GM19035 (cell line): ENCODE data around the gene UTS2R.
"Not testable (repeated sequence)": the region's sequence is repeated elsewhere in the genome, so short reads cannot be mapped to it uniquely, and the experiment has no call there.

Experiments used
- ATAC-seq: cut with Tn5 transposase; IDR thresholded peaks from one replicate; pipeline ENCODE4 v1.9.1; 2021; ENCODE audit not compliant: unreplicated experiment

The UTS2R gene

DNA sequence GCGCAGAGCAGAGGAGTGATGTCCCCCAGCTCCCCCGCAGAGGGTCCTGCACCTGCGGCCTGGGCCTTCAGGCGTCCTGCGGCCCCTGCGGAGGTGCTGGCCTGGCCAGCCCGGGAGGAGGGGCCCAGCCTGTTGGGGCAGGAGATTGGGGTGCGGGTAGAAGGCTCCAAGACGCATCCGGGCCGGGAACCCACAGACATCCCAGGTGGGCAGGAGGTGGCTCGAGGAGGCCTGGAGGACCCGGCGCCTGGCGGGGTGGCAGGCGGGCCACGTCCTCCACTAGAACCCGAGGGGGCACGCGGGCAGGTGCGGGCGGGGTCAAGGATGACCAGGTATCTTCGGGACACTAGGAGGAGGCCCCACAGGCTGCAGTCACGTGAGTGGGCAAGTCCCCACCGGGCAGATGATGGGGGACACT lies 37.4 kb upstream of the UTS2R start:
- no peak for ATAC-seq

DNA sequence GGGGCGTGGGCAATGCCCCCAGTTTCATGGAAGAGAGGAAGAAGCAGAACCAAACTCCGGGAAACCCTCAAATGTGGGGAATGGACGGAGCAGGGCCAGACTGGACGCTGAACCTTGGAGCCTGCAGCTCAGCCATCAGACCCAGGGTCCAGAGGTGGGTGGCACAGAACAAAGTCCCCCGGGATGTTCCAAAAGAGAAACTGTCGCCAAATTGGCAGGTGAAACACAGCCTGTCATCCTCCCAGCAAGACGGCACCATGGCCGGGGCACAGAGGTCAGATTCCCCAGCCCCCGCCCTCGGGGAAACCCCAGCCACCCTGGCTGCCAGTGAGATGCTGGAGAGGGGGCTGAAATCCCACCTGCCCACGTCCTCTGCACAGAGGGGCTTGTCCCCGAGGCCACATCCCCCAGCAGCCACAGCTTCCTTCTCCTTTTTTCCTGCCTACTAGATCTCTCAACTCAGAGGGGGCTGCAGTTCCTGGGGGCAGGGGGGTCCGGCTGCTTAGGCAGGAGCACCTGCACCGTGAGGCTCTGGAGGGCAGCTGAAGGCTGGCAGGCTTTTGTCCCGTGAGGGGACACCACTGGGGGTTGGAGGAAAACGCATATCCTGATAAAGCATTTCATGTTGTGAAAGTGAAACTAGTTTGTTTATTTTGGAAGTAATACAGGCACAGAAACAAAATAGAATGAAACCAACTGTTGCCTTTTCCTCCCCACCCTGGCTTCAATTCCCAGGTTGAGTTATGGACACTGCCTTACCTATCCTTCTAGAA lies 36.8 kb upstream of the UTS2R start:
- ATAC-seq, result no peak

DNA sequence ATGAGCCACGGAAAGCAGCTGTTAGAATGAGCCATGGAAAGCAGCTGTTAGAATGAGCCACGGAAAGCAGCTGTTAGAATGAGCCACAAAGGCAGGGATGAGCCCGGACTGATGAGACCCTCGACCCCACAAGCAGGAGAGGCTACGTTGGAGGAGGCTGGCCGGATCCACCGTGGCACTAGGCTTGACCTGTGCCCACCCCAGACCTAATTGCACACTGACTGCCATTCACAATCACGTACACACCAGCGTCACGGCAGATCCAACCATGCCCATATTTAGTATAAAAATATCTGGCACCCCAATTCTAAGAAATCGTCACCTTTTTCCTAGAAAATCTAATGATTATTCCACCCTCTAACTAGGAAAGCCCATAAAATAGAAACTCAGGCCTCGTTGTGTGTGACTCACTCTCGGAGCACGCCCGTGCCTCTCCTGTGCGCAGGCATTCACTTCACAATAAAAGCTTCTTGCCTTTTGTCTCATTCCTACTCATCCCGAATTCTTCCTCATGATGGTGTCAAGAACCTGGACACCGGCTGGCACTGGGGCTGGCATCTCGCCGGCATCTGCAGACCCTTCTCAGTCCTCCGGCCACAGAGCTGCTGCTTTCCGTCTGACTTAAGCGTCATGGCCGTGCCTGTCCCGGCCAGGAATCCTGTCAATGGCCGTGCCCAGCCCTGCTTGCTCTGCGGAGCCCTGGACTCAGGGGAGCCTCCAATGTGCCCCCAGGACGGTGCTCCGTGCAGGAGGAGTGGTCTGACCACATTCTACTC lies 32.5 kb upstream of the UTS2R start:
- no peak for ATAC-seq

DNA sequence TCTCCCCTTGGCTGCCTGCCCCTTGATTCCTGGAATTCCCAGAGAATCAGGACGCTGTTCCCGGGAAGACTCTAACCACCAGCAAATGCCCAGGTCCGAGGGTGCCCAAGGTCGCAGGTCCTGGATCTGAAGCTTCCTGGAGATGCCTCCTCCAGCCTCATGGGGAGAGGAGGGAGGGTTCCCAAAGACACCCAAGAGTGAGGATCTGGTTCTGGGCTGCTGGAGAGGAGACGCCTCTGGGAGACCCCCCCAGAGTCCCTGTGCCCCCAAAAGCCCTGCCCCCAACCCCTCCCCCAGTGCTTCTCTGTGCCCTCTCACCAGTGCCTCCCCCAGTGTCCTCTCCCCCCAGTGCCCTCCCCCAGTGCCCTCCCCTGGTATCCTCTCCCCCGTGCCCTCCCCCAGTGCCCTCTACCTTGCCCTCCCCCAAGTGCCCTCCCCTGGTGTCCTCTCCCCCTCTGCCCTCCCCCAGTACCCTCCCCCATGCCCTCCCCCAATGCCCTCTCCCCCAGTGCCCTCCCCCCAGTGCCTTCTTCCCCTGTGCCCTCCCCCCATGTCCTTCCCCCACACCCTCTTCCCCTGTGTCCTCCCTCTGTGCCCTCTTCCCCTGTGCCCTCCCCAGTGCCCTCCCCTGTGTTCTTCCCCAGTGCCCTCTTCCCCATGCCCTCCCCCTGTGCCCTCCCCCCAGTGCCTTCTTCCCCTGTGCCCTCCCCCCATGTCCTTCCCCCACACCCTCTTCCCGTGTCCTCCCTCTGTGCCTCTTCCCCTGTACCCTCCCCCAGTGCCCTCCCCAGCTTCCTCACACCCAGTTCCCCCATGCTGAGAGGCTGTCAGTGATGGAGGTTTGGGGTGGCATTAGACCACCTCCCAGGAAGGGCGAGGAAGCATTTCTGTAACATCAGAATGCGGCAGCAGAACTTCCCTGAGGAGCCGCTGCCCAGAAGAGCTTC lies 31.7 kb upstream of the UTS2R start:
- no peak for ATAC-seq

DNA sequence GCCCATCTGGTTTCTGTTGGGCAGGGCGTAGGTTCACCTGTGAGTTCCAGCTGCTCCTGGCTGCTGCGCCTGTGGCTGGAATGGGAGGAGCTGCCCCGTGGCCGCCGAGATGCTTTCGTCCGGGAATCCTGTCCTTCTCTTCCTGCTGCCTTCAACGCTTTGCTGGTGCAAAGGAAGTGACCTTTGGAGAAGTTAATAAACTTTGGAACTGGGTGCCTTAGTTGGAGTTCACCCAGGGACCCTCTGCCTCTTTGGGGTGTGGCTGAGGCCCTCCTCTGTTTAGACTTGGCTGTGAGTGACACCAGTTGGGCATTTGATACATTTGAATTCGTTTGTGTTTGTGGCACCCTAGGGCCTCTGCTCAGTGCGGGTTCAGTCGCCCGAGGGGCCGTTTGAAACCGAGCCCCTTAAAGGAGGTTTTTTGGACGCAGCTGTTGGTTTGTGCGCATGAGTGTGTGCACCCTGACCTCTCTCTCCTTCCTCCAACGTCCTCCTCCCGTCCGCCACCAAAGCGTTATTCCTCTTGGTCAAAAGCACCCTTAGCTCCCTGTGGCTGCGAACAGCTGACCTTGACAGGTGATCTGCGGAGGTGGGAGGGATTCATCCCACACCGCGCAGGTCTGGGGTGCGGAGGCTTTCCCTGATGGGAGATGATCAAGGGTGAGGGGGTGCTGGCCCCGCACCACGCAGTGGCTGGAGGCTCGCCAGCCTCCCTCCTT lies 29.0 kb upstream of the UTS2R start:
- no peak for ATAC-seq

DNA sequence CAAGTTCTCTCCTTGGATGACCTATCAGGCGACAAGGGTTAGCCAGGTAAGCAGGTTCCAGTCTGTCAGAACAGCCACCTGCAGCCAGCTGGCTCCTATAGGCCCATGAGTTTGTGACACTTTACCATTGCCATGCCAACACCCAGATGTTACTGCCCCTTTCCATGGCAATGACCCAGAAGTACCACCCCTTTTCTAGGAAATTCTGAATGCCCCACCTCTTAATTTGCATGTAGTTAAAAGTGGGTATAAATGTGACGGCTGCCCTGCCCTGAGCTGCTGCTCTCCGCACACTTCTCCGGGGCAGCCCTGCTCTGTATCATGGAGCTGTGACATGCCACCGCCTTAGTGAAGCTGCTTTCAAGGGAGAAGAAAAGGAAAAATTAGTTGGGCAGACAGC lies 28.0 kb upstream of the UTS2R start:
- ATAC-seq, result no peak

DNA sequence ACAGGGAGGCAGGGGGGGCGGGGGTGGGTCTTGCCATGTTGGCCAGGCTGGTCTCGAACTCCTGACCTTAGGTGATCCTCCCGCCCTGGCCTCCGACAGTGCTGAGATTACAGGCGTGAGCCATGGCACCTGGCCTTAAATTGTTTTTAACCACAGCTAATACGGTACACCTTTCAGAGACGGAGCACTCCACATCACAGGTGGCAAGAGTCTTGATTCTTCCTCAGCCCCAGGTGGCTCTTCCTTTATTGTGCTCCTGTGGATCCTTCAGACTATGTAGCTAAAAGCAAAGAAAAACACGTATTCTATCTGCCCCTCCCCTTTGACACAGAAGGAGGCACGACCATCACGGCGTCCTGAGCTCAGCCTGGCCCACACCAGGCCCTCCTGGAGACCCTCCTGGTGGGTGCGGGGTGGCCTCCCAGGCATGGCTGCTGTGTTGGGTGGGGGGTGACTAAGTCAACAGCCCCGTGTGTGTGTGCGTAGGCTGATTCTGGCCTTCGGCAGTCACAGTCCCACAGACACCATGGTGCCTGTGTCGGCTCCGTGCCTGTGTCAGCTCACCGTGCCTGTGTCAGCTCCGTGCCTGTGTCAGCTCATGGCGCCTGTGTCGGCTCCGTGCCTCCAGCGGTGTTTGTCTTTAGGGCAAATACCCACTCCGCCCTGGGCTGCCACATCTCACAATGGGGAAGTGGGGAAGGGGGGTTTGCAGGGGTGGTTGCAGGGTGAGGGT lies 27.2 kb upstream of the UTS2R start:
- ATAC-seq, result no peak

DNA sequence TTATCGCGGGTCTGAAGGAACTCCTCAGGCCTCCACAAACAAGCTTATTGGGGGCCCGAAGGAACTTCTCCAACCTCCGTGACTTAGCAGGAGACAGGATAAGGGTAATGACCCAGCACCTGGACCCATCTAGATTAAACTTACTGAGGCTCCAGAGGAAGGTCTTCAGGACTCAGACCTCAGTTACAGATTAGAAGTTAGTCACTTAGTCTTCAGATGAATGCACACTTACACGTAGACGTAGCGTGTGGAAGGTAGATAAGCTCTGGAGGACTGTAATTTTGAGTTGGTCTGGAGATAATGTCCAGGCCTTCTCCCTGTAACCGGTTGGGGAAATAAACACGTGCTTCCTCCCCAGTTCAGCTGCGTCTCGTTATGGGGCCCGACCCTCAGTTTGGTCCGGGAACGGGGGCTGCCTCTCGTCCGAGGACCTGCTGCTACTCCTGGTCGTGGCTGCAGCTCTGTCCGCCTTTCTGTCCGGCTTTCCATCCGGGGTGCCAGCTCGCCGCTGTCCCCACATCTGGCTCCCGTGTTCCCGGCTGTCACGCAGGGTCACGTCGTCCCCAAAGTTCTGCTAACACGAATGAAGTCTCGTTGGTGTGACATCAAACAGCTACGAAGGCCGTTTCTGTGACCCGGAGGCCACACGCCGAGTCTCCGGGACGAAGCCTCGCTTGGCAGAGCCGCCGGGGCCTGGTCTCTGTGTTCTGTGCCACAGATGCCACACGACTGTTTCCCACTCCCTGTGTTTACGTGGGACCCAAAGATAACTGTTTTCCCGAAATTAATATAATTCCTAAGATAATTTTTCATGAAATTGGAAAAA lies 26.2 kb upstream of the UTS2R start:
- no peak for ATAC-seq

DNA sequence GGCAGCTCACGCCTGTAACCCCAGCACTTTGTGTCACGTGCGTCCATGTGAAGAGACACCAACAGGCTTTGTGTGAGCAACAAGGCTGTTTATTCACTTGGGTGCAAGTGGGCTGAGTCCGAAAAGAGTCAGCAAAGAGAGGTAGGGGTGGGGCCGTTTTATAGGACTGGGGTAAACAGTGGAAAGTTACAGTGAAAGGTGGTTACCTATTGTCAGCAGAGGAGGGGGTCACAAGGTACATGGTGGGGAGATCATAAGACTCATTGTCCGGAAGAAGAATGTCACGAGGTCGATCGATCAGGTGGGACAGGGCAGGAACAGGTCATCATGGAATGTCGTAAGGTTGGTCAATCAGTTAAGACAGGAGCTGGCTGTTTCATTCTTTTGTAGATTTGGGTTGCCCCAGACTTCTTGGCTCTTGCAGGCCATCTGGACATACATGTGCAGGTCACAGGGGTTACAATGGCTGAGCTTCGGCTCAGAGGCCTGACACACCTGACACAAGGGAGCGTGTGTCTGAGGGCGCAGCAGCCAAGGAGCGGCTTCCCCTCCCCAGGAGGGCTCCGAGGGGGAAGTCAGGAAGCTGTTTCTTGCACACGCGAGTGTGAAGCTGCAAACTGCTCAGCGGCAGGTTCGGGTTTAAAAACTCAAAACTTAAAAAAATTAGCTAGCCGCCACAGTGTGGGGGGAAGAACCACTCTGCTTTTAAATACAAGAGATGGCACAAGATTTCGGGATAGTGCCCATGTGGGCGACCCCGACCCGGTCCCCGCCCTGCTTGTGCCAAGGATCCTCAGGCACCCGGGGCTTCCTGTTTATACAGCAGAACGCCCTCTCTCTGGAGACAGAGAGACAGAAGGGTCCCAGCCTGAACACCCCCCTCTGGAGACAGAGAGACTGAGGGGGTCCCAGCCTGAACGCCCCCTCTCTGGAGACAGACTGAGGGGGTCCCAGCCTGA lies 24.9 kb upstream of the UTS2R start:
- ATAC-seq, result no peak

DNA sequence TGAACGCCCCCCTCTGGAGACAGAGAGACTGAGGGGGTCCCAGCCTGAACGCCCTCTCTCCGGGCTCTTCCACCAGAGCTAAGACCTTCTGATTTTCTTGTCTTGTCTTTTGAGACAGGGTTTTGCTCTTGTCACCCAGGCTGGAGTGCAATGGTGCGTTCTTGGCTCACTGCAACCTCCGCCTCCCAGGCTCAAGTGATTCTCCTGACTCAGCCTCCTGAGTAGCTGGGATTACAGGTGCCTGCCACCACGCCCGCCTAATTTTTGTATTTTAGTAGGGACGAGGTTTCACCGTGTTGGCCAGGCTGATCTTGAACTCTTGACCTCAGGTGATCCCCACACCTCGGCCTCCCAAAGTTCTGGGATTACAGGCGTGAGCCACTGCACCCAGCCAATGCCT lies 23.6 kb upstream of the UTS2R start:
- ATAC-seq, result not testable (repeated sequence)

DNA sequence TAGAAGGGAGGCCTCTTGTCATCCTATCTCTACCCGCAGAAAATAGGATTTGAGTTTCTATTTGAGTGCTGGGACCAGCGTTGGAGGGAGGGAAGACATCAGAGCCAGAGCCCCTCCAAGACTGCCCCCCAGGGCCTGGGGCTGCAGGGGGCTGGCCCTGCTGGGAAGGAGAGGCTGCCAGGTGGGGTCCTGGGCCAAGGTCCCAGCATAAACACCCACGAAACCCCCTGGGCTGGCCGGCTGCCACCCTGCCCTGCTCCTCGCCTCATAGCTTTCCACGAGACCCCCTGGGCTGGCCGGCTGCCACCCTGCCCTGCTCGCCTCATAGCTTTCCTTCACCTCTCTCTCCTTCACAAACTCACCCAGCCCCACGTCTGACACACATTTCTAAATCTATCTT lies 23.1 kb upstream of the UTS2R start:
- ATAC-seq, result no peak

DNA sequence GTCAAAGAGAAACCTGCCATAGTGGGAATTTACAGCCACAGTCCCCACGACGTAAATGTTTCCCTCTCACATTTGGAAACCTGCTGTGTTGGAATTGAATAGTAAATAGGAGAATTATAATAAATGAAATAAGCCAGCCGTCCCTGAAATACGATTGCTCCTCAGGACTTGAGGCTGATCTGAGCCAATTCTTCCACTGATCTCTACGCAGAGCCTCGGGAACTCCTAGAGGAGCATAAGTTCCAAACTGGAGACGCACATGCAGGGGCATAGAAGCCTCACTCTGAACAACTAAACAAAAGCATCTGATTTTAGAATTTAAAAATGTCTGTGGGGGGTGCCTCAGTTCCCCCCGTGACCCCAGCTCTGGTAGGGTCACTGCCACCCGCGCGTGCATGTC lies 22.7 kb upstream of the UTS2R start:
- no peak for ATAC-seq

DNA sequence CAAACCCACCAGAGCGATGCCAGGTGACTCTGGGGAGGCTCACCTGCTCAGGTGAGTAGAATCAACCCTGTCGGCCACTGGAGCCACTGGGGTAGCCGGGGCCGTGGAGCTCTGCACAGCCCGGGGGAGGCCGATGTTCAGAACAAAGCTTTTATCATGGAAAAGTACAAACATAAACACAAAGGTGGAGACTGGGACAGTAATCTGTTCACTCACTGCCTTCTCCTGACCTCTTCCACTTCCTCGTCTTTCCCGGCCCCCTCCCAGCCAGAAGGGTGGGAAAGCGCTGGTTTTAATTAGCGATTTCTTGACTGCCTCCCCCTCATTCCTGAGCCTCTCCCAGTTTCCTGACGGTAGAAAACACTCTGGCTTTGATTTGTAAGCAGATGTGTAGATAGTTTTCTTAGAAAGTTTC lies 22.3 kb upstream of the UTS2R start:
- ATAC-seq, result no peak

DNA sequence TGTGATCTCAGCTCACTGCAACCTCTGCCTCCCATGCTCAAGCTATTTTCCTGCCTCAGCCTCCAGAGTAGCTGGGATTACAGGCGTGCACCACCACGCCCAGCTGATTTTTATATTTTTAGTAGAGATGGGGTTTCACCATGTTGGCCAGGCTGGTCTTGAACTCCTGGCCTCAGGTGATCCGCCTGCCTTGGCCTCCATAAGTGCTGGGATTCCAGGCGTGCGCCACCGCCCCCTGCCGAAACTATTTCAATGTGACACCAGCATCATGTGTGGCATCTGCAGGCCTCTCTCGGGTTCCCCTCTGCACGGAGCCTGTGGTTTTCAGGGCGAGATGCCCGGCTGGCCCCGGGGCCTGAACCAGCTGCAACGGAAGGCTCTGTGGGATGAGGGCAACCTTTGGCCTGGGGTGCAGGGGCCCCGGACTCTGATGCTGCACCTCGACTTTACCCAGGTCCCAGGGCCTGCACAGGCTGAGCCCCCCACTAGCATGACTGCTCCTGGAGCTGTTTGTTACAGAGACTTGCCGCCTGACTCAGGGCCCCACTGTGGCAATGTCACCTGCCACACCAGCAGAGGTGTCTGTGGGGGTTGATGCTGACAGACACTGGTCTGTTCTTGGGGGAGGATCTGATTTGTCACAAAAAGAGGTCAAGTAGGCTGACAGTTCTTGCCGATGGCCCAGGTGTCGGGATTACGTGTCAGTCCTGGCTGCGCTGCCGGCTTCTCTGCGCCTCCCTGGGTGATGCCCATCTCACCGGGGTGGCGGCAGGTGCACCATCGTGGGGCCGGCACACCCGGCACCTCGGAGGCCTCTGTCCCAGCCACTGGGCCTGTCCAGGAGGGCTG lies 21.2 kb upstream of the UTS2R start:
- no peak for ATAC-seq

DNA sequence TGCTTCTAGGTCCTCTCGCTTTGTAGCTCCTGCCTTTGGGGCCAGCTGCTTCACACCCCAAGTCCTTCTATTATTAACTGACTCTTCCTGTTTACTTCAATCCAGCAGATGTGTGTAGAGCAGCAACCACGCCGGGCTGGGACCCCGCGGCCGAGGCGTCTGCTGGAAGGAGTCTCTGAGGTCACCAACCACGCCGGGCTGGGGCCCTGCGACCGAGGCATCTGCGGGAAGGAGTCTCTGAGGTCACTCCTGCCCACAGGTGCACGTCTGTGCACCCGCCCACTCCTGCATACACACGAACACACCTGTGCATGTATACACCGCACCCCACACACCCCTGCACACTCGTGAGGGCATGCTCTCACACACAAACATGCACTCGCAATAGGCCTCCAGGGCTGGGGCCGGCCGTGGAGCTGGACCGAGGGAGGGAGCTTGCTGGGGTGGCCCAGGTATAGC lies 20.3 kb upstream of the UTS2R start:
- no peak for ATAC-seq

DNA sequence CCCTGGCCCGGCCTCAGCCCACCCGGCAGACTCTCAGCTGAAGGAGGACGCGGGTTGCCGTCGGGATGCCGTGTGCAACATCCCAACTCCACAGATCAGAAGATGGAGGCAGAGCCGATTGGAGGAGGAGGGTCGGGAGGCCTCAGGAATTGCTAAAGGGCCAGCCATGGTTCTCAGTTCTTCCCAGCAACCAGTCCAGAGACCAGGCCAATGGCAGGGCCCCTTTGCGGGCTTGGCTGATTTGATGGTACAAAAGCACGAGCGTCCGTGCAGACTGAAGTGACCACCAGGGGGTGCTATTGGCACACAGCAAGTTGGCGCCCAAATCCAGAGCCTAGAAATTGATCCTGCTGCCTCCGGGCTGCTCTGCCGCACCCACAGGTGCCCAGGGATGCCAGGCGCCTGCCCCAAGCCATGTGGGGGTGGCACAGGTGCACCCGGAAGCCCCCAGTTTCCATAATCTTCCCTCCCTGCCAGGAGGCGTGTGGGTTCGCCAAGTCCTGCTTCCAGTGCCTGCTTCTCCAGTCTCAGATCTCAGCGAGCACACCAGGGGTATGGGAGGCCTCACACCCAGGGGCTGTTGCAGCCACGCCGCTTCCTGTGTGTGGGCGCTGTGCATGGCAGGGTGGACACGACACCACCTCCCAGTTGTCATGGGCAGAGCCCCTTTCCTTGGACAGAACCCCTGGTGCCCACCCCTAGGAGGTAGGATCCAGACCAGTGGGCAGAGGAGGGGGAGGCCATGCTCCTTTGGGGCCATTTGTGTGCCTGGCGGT lies 19.7 kb upstream of the UTS2R start:
- no peak for ATAC-seq
